Measurements from ENCODE around the gene MEIKIN.

Gene MEIKIN

GRCh38 chr5:131993676-131994075 is 48.2 kb upstream of the MEIKIN start:
- no peak overlapping the region for H3K4me2 ChIP-seq (ENCODE audit: insufficient read depth, low read length)

GRCh38 chr5:131992370-131992769 is 46.9 kb upstream of the MEIKIN start:
- no peaks in the 10 kb centered on the region for H3K36me3 ChIP-seq (ENCODE audit: insufficient read depth, low read length)
- no peak overlapping the region for H3K27ac ChIP-seq (ENCODE audit: low read length)
- H3K9me3 ChIP-seq (ENCODE audit: insufficient read depth, low read length, severe bottlenecking), result no peaks in the 10 kb centered on the region
- H3K9ac ChIP-seq (ENCODE audit: low read depth, low read length), result no peak overlapping the region
- no peak for DNase-seq
- ATAC-seq (ENCODE audit: insufficient read depth, low read depth), result no peak
- H3K27me3 ChIP-seq (ENCODE audit: insufficient read depth, low read length, poor library complexity), result peaks cover 14% of the 10 kb centered on the region
- no peaks in the 10 kb centered on the region for H3K4me1 ChIP-seq (ENCODE audit: insufficient read depth, low read length)
- no peaks in the 10 kb centered on the region for H3K79me2 ChIP-seq (ENCODE audit: insufficient read depth, low read length)
- no peak overlapping the region for H3K4me3 ChIP-seq (ENCODE audit: low read depth in 1 of 2, low read length in 2 of 2)
- no peak overlapping the region for H2AFZ ChIP-seq (ENCODE audit: low read depth, low read length)
- peaks cover 13% of the 10 kb centered on the region for H4K20me1 ChIP-seq (ENCODE audit: insufficient read depth, low read length)
- TF ChIP-seq EZH2 (IDR thresholded peaks at IDR 0.05; ENCODE audit: borderline replicate concordance, low read depth, low read length, severe bottlenecking), result no peak
- no peak for TF ChIP-seq CTCF (IDR thresholded peaks at IDR 0.05; ENCODE audit: borderline replicate concordance, extremely low read depth, low read length, poor library complexity, severe bottlenecking)
- no peak overlapping the region for H3K4me2 ChIP-seq (ENCODE audit: insufficient read depth, low read length)

More at GRCh38 chr5:131993676-131994075, 48.2 kb upstream of the MEIKIN start:
- Histone ChIP-seq H4K20me1 (ENCODE audit: insufficient read depth, low read length) (peaks cover 13% of the 10 kb centered on the region), H3K4me3 (ENCODE audit: low read depth in 1 of 2, low read length in 2 of 2) (no peak overlapping the region), H3K27me3 (ENCODE audit: insufficient read depth, low read length, poor library complexity) (peaks cover 14% of the 10 kb centered on the region), H3K36me3 (ENCODE audit: insufficient read depth, low read length) (no peaks in the 10 kb centered on the region), H3K79me2 (ENCODE audit: insufficient read depth, low read length) (no peaks in the 10 kb centered on the region), H3K4me1 (ENCODE audit: insufficient read depth, low read length) (peaks cover 8% of the 10 kb centered on the region), H3K27ac (ENCODE audit: low read length) (no peak overlapping the region), H3K9ac (ENCODE audit: low read depth, low read length) (no peak overlapping the region), H3K9me3 (ENCODE audit: insufficient read depth, low read length, severe bottlenecking) (no peaks in the 10 kb centered on the region), H2AFZ (ENCODE audit: low read depth, low read length) (no peak overlapping the region)
- TF ChIP-seq CTCF (IDR thresholded peaks at IDR 0.05; ENCODE audit: borderline replicate concordance, extremely low read depth, low read length, poor library complexity, severe bottlenecking) (no peak), EZH2 (IDR thresholded peaks at IDR 0.05; ENCODE audit: borderline replicate concordance, low read depth, low read length, severe bottlenecking) (no peak)
- DNase-seq, result no peak
- ATAC-seq (ENCODE audit: insufficient read depth, low read depth), result no peak

- DNase-seq (no peak), ATAC-seq (ENCODE audit: insufficient read depth, low read depth) (no peak)
- TF ChIP-seq EZH2 (IDR thresholded peaks at IDR 0.05; ENCODE audit: borderline replicate concordance, low read depth, low read length, severe bottlenecking) (no peak), CTCF (IDR thresholded peaks at IDR 0.05; ENCODE audit: borderline replicate concordance, extremely low read depth, low read length, poor library complexity, severe bottlenecking) (no peak)
Measured at GRCh38 chr5:131991593-131992324, 46.3 kb upstream of the MEIKIN start.

More at GRCh38 chr5:131991593-131992324, 46.3 kb upstream of the MEIKIN start:
- H3K4me2 ChIP-seq (ENCODE audit: insufficient read depth, low read length), result no peak overlapping the region
- no peak overlapping the region for H3K27ac ChIP-seq (ENCODE audit: low read length)
- no peaks in the 10 kb centered on the region for H3K36me3 ChIP-seq (ENCODE audit: insufficient read depth, low read length)
- peaks cover 13% of the 10 kb centered on the region for H4K20me1 ChIP-seq (ENCODE audit: insufficient read depth, low read length)
- H2AFZ ChIP-seq (ENCODE audit: low read depth, low read length), result no peak overlapping the region
- no peaks in the 10 kb centered on the region for H3K79me2 ChIP-seq (ENCODE audit: insufficient read depth, low read length)
- no peaks in the 10 kb centered on the region for H3K4me1 ChIP-seq (ENCODE audit: insufficient read depth, low read length)
- no peak overlapping the region for H3K9ac ChIP-seq (ENCODE audit: low read depth, low read length)
- H3K9me3 ChIP-seq (ENCODE audit: insufficient read depth, low read length, severe bottlenecking), result no peaks in the 10 kb centered on the region
- H3K4me3 ChIP-seq (ENCODE audit: low read depth in 1 of 2, low read length in 2 of 2), result no peak overlapping the region
- H3K27me3 ChIP-seq (ENCODE audit: insufficient read depth, low read length, poor library complexity), result peaks cover 14% of the 10 kb centered on the region

Data from DND-41 (cell line).